ES-I3 (cell line): ENCODE results near the gene UQCR10.
A peak's percentile ranks its signal among the peaks of the same experiment; 100 is the strongest.

ENCODE experiments used
- H3K36me3 ChIP-seq: 2 replicates; pipeline ENCODE4 v1.6.1; 2013; ENCODE audit warnings: mild to moderate bottlenecking, low read length, control low read depth, moderate library complexity; ENCODE audit not compliant: insufficient read depth
- H3K4me1 ChIP-seq: 2 replicates; pipeline ENCODE4 v1.6.1; 2013; ENCODE audit warnings: mild to moderate bottlenecking, control low read depth, low read length; ENCODE audit not compliant: insufficient read depth
- H3K9ac ChIP-seq: 2 replicates; pipeline ENCODE4 v1.6.1; 2013; ENCODE audit warnings: low read depth, mild to moderate bottlenecking, low read length, moderate library complexity
- H3K9me3 ChIP-seq: 2 replicates; pipeline ENCODE4 v1.6.1; 2013; ENCODE audit warnings: mild to moderate bottlenecking, low read length, moderate library complexity; ENCODE audit not compliant: control insufficient read depth, insufficient read depth

The UQCR10 gene

GRCh38 chr22:29766632-29767170, 468 bp upstream of the UQCR10 start, which contains the start of gene ZMAT5:
Gene ZMAT5 (minus strand): TSS chr22:29767007. CDS start chr22:29748544, 18,463 bp downstream.
- Histone ChIP-seq H3K36me3 (peaks cover 9% of the 10 kb centered on the region; the same call in 1 of the 2 replicates), H3K9ac (peak within 1 kb of the TSS; percentile 94), H3K4me1 (peaks cover 5% of the 10 kb centered on the region; the same call in 1 of the 2 replicates), H3K9me3 (no peaks in the 10 kb centered on the region)

GRCh38 chr22:29768052-29768693, 1.0 kb downstream of the UQCR10 start:
- H3K9me3 ChIP-seq = no peaks in the 10 kb centered on the region
- no peaks in the 10 kb centered on the region; the same call in 1 of the 2 replicates for H3K4me1 ChIP-seq
- H3K36me3 ChIP-seq = peaks cover 9% of the 10 kb centered on the region; the same call in 1 of the 2 replicates
- peak overlapping the region; percentile 94 for H3K9ac ChIP-seq

GRCh38 chr22:29769723-29770321, 2.7 kb downstream of the UQCR10 start:
- Histone ChIP-seq H3K9ac (no peak overlapping the region), H3K36me3 (peaks cover 9% of the 10 kb centered on the region; the same call in 1 of the 2 replicates), H3K9me3 (no peaks in the 10 kb centered on the region), H3K4me1 (no peaks in the 10 kb centered on the region; the same call in 1 of the 2 replicates)

- no peaks in the 10 kb centered on the region for H3K9me3 ChIP-seq
- H3K4me1 ChIP-seq = no peaks in the 10 kb centered on the region
- H3K9ac ChIP-seq = no peak overlapping the region
- peaks cover 9% of the 10 kb centered on the region; the same call in 1 of the 2 replicates for H3K36me3 ChIP-seq
Measured at GRCh38 chr22:29772170-29772641, 5.0 kb downstream of the UQCR10 start.

GRCh38 chr22:29773233-29773632, 6.1 kb downstream of the UQCR10 start:
- Histone ChIP-seq H3K36me3 (peaks cover 9% of the 10 kb centered on the region; the same call in 1 of the 2 replicates), H3K9ac (no peak overlapping the region), H3K4me1 (no peaks in the 10 kb centered on the region), H3K9me3 (no peaks in the 10 kb centered on the region)

GRCh38 chr22:29780220-29780619, 13.1 kb downstream of the UQCR10 start:
- H3K9ac ChIP-seq = no peak overlapping the region

GRCh38 chr22:29780748-29781676, 13.8 kb downstream of the UQCR10 start:
- Histone ChIP-seq H3K9me3 (no peaks in the 10 kb centered on the region), H3K4me1 (peaks cover 7% of the 10 kb centered on the region; the same call in 1 of the 2 replicates), H3K36me3 (no peaks in the 10 kb centered on the region), H3K9ac (no peak overlapping the region)

More at GRCh38 chr22:29780220-29780619, 13.1 kb downstream of the UQCR10 start:
- H3K4me1 ChIP-seq = peaks cover 7% of the 10 kb centered on the region; the same call in 1 of the 2 replicates
- H3K36me3 ChIP-seq = no peaks in the 10 kb centered on the region
- no peaks in the 10 kb centered on the region for H3K9me3 ChIP-seq

GRCh38 chr22:29782061-29782845, 15.1 kb downstream of the UQCR10 start:
- Histone ChIP-seq H3K36me3 (no peaks in the 10 kb centered on the region), H3K9ac (no peak overlapping the region), H3K4me1 (peaks cover 7% of the 10 kb centered on the region; the same call in 1 of the 2 replicates), H3K9me3 (no peaks in the 10 kb centered on the region)

- Histone ChIP-seq H3K4me1 (peaks cover 7% of the 10 kb centered on the region; the same call in 1 of the 2 replicates), H3K36me3 (no peaks in the 10 kb centered on the region), H3K9me3 (no peaks in the 10 kb centered on the region), H3K9ac (no peak overlapping the region)
Measured at GRCh38 chr22:29784451-29785361, 17.5 kb downstream of the UQCR10 start.

- peaks cover 5% of the 10 kb centered on the region; the same call in 1 of the 2 replicates for H3K4me1 ChIP-seq
- H3K9me3 ChIP-seq = no peaks in the 10 kb centered on the region
- H3K36me3 ChIP-seq = peaks cover 5% of the 10 kb centered on the region; the same call in 1 of the 2 replicates
- H3K9ac ChIP-seq = no peak overlapping the region
Measured at GRCh38 chr22:29786031-29786430, 18.9 kb downstream of the UQCR10 start.

GRCh38 chr22:29787371-29787980, 20.3 kb downstream of the UQCR10 start:
- H3K36me3 ChIP-seq = peaks cover 7% of the 10 kb centered on the region
- H3K4me1 ChIP-seq = no peaks in the 10 kb centered on the region; the same call in 1 of the 2 replicates
- H3K9ac ChIP-seq = no peak overlapping the region
- no peaks in the 10 kb centered on the region for H3K9me3 ChIP-seq
